ENCODE measurements around the gene METTL24.
"Not testable (repeated sequence)": the region's sequence is repeated elsewhere in the genome, so short reads cannot be mapped to it uniquely, and the experiment has no call there.

The METTL24 gene

GRCh38 chr6:110319381-110319780 lies 38.8 kb downstream of the METTL24 start:
- DNase-seq (ENCODE audit: low read depth, low spot score), result no peak
- H3K27ac ChIP-seq, result no peak overlapping the region

DNA sequence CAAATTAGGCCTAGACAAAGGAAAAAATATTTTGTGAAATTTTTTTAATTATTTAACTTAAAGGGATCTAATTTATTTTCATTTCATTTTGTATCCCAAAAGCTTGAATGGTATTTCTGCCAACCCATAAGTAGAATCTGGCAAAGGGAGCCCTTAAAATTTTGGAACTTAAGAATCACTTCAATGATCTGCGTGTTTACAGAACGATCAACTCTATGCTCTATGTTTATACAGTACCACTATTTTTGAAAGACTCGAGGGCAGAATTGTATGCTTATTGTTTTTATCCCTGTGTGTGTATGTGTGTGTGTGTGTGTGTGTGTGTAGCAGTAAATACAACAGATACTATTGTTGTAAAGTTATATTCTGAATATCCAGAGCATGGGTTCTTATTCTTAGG lies 39.2 kb downstream of the METTL24 start:
- DNase-seq (ENCODE audit: low read depth, low spot score), result no peak
- no peak overlapping the region for H3K27ac ChIP-seq

DNA sequence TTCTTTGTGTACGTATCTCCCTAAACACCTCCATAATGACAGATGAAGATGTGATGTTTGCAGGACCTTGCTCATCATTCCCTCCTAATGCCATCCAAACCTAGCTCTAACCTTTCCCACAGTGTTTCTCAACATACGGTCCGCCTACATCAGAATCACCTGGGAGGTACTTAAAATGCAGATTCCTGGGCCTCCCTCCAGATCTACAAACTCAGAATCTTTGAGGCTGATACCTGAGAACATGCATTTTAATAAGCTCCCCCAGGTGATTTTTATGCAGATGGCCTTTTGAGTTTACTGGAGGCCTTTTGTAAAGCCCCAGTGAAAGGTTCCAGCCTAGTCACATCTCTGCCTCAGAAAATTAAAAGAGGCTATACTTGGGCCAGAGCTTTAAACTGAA lies 40.5 kb downstream of the METTL24 start:
- DNase-seq (ENCODE audit: low read depth, low spot score), result no peak
- no peak overlapping the region for H3K27ac ChIP-seq

GRCh38 chr6:110317189-110317588 lies 41.0 kb downstream of the METTL24 start:
- no peak for DNase-seq (ENCODE audit: low read depth, low spot score)
- no peak overlapping the region for H3K27ac ChIP-seq

- no peak for DNase-seq (ENCODE audit: low read depth, low spot score)
- no peak overlapping the region for H3K27ac ChIP-seq
Observed at GRCh38 chr6:110315869-110316398, 42.2 kb downstream of the METTL24 start.

DNA sequence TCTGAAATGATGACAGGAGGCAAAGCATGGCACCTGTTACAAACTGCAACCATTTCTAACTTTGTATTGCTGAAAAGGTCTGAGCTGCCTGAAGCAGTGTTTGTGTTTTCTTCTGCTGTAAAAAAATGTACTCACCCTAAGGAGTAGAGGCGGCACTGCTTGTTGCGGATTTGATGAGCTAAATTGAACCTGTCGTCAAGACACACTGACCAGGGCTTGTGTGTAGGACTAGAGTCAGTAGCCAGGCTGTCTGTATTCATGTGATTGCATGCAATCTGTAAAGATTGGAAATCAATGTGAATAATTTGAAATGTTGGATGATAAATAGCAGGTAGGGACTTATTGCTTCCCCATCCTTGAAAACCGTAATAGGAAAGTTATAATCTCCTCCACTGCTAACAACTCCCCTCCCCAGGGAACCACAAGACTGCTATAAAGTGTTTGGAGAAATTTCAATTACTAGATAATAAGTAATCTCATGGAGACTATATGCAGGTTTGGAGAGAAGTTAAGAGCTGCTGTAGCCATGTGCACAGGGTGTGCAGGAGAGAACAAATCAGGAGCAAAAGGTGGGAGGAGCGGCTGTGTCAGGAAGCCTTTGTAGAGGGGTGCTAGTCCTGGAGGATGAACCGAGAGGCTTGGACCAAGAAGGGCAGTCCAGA lies 42.8 kb downstream of the METTL24 start:
- no peak overlapping the region for H3K27ac ChIP-seq
- DNase-seq (ENCODE audit: low read depth, low spot score), result no peak

- no peak for DNase-seq (ENCODE audit: low read depth, low spot score)
- H3K27ac ChIP-seq, result no peak overlapping the region
Observed at GRCh38 chr6:110310861-110311446, 47.2 kb downstream of the METTL24 start.

DNA sequence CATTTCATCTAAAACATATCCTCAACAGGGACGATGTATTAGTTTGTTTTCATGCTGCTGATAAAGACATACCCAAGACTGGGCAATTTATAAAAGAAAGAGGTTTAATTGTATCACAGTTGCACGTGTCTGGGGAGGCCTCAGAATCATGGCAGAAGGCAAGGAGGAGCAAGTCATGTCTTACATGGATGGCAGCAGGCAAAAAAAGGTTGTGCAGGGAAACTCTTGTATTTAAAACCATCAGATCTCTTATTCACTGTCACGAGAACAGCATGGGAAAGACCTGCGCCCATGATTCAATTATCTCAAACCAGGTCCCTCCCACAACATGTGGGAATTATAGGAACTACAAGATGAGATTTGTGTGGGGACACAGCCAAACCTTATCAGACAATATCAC lies 48.7 kb downstream of the METTL24 start:
- not testable (repeated sequence) for DNase-seq (ENCODE audit: low read depth, low spot score); H3K27ac ChIP-seq

GRCh38 chr6:110307368-110307767 lies 50.8 kb downstream of the METTL24 start:
- DNase-seq (ENCODE audit: low read depth, low spot score), result no peak
- H3K27ac ChIP-seq, result no peak overlapping the region

- DNase-seq (ENCODE audit: low read depth, low spot score); H3K27ac ChIP-seq: not testable (repeated sequence)
Observed at GRCh38 chr6:110305832-110306231, 52.3 kb downstream of the METTL24 start.

DNA sequence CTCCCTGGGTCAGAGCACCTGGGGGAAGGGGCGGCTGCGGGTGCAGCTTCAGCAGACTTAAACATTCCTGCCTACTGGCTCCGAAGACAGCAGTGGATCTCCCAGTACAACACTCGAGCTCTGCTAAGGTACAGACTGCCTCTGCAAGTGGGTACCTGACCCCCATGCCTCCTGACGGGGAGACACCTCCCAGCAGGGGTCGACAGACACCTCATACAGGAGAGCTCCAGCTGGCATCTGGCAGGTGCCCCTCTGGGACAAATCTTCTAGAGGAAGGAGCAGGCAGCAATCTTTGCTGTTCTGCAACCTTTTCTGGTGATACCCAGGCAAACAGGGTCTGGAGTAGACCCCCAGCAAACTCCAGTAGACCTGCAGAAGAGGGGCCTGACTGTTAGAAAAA lies 54.5 kb downstream of the METTL24 start:
- not testable (repeated sequence) for DNase-seq (ENCODE audit: low read depth, low spot score)

GRCh38 chr6:110298916-110299315 lies 59.2 kb downstream of the METTL24 start:
- no peak for DNase-seq (ENCODE audit: low read depth, low spot score)
- H3K27ac ChIP-seq, result no peak overlapping the region

More for the DNA sequence above, 54.5 kb downstream of the METTL24 start:
- H3K27ac ChIP-seq, result not testable (repeated sequence)

- no peak overlapping the region for H3K27ac ChIP-seq
Observed at GRCh38 chr6:110298411-110298810, 59.7 kb downstream of the METTL24 start.

DNA sequence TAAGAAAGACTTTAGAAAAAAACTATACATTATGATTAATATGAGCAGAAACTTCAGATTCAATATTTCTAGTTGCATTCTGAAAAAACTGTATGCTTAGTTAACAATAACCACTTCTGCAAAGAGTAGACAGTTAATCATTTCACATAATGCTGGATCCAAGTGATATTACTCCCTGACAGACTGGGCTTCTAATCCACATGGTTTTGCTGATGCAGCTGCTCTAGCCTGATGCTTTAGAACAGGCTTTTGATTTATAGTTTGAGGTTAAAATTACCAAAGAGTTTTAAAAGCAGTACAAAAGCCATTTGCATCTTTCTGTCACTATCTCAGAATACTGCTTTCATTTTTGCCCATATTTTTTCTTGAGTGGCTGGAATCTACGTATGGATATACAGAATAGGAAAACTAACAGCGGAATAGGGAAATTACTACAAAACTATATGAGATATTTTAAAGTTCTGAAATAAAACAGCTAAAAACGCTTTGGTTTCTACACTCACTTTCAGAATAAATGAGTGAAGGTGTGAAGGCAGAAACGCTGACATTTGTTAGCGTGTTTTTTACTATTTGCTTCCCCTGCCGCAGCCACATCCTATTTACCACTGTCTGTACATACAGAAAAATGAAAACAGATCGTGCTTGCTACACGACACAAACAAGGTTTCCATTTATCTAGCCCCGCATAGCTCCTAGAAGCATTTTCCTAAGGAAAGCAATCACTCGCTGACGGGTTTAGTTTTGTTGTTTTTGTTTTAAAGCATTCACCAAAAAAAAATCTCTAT lies 61.7 kb downstream of the METTL24 start:
- H3K27ac ChIP-seq, result no peak overlapping the region
- DNase-seq (ENCODE audit: low read depth, low spot score), result no peak

More at GRCh38 chr6:110298411-110298810, 59.7 kb downstream of the METTL24 start:
- no peak for DNase-seq (ENCODE audit: low read depth, low spot score)

- H3K27ac ChIP-seq, result no peak overlapping the region
- DNase-seq (ENCODE audit: low read depth, low spot score), result no peak
Observed at GRCh38 chr6:110295451-110296165, 62.5 kb downstream of the METTL24 start.

- no peak overlapping the region for H3K27ac ChIP-seq
- DNase-seq (ENCODE audit: low read depth, low spot score), result no peak
Observed at GRCh38 chr6:110287462-110288341, 70.4 kb downstream of the METTL24 start.

DNA sequence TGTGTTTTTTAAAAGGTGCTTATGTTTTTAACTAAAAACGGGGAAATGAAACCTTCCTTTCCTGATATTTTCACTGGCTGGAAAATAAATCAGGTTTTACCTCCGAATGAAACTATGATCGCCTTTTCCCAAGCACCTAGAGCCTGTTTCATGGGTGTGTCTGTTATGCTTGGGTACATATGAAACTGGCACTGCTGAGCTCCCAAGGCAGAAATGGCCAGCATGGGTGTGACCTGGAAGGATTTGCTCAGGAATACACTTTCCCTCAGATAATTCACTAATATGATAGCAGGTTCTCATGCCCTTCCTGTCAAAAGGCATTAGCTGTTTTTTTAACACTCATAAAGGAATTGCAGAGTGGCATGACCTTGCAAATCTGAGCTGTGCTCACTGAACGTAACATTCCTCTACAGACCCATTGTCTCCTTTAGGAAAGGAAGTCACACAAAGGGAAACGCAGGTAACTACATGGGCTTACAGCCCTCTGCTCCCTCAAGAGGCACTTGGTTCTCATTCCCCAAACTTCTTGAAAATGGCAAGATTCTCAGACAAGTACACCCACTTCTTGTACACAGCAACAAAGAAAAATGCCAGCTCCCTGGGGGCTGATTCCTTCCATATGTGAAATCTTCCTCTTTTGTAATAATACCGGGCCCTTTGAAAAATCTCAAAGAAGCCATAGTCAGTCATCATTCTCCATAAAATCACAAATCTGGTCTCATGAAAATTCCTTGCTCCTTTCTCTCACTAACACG lies 72.7 kb downstream of the METTL24 start:
- no peak overlapping the region for H3K27ac ChIP-seq
- no peak for DNase-seq (ENCODE audit: low read depth, low spot score)

- no peak for DNase-seq (ENCODE audit: low read depth, low spot score)
- no peak overlapping the region for H3K27ac ChIP-seq
Observed at GRCh38 chr6:110284855-110285254, 73.3 kb downstream of the METTL24 start.

DNA sequence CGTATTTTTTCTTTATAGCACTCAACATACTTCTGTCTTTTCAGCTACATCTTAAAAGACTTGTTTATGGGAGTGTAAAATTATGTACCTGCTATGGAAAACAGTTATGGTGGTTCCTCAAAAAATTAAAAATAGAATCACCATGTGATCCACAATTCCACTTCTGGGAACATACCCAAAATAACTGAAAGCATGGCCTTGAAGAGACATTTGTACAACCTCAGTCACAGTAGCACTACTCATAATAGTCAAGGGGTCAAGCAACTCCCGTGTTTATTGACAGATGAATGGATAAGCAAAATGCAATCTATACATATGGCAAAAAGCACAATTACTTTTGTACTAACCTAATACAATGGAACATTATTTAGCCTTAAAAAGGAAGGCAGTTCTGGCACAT lies 74.5 kb downstream of the METTL24 start:
- no peak overlapping the region for H3K27ac ChIP-seq
- no peak for DNase-seq (ENCODE audit: low read depth, low spot score)

Data from epithelial cell of prostate (primary cell).